Activated CD8-positive, alpha-beta memory T cell treated with anti-CD3 and anti-CD28 coated beads for 24 hours (primary cell): ENCODE measurements around the gene ANTKMT.

Experiments used
- DNase-seq: peaks from one replicate; pipeline ENCODE4 v3.0.0-alpha.2; 2020

ANTKMT gene

GRCh38 chr16:766008-766819, 45.3 kb downstream of the ANTKMT start:
- no peak for DNase-seq

- no peak for DNase-seq
Measured at GRCh38 chr16:766820-767640, 46.1 kb downstream of the ANTKMT start.

GRCh38 chr16:767743-768235, 46.8 kb downstream of the ANTKMT start:
- no peak for DNase-seq

GRCh38 chr16:768428-768827, 47.5 kb downstream of the ANTKMT start:
- DNase-seq, result no peak

GRCh38 chr16:769184-769784, 48.3 kb downstream of the ANTKMT start:
- no peak for DNase-seq

GRCh38 chr16:769934-770333, 49.0 kb downstream of the ANTKMT start:
- DNase-seq, result no peak

GRCh38 chr16:770411-770810, 49.5 kb downstream of the ANTKMT start:
- no peak for DNase-seq
